ACC112 (cell line): ENCODE data around the gene MIR17HG.
A peak's percentile ranks its signal among the peaks of the same experiment; 100 is the strongest.
"Not testable (repeated sequence)": the region's sequence is repeated elsewhere in the genome, so short reads cannot be mapped to it uniquely, and the experiment has no call there.

Source experiments
- H2AFZ ChIP-seq: fragments of 200-600 bp; sonication (generic); one replicate; pipeline ENCODE4 v1.6.0; 2017; ENCODE audit warnings: antibody characterized with exemption, low read length; ENCODE audit not compliant: unreplicated experiment
- H3K27ac ChIP-seq: fragments of 200-600 bp; sonication (generic); 2 replicates; pipeline ENCODE4 v1.5.1; 2014; ENCODE audit warnings: low read depth, mild to moderate bottlenecking, antibody characterized with exemption, low read length, moderate library complexity
- H3K27me3 ChIP-seq: fragments of 200-600 bp; sonication (generic); 2 replicates; pipeline ENCODE4 v1.6.1; 2014; ENCODE audit warnings: mild to moderate bottlenecking, antibody characterized with exemption, low read length, moderate library complexity, mixed read lengths; ENCODE audit not compliant: insufficient read depth
- H3K36me3 ChIP-seq: fragments of 200-600 bp; sonication (generic); 2 replicates; pipeline ENCODE4 v1.6.1; 2016; ENCODE audit warnings: mild to moderate bottlenecking, antibody characterized with exemption, low read length, moderate library complexity, mixed read lengths; ENCODE audit not compliant: insufficient read depth
- H3K4me1 ChIP-seq: fragments of 200-600 bp; sonication (generic); one replicate; pipeline ENCODE4 v1.6.1; 2016; ENCODE audit warnings: low read length, mixed read lengths; ENCODE audit not compliant: insufficient read depth, unreplicated experiment, control insufficient read depth
- H3K4me3 ChIP-seq: fragments of 200-600 bp; sonication (generic); 2 replicates; pipeline ENCODE4 v1.5.1; 2014; ENCODE audit warnings: mild to moderate bottlenecking, low read depth, low read length
- H3K79me2 ChIP-seq: fragments of 200-600 bp; sonication (generic); one replicate; pipeline ENCODE4 v1.6.0; 2016; ENCODE audit warnings: low read length; ENCODE audit not compliant: control insufficient read depth, unreplicated experiment, insufficient read depth

MIR17HG gene

GRCh38 chr13:91346850-91347201, 661 bp upstream of the MIR17HG start:
- peak overlapping the region; percentile 77 for H2AFZ ChIP-seq
- H3K4me1 ChIP-seq = peaks cover 20% of the 10 kb centered on the region
- peaks cover 18% of the 10 kb centered on the region; the same call in 1 of the 2 replicates for H3K36me3 ChIP-seq
- no peak overlapping the region for H3K27ac ChIP-seq
- peaks cover 53% of the 10 kb centered on the region for H3K27me3 ChIP-seq
- H3K4me3 ChIP-seq = peak overlapping the region; percentile 79
- H3K79me2 ChIP-seq = peaks cover 29% of the 10 kb centered on the region

GRCh38 chr13:91347996-91348905, 764 bp downstream of the MIR17HG start:
- Histone ChIP-seq H3K27me3 (peaks cover 39% of the 10 kb centered on the region), H3K36me3 (peaks cover 25% of the 10 kb centered on the region), H2AFZ (peak overlapping the region; percentile 79), H3K79me2 (peaks cover 38% of the 10 kb centered on the region), H3K4me1 (peaks cover 20% of the 10 kb centered on the region), H3K4me3 (peak overlapping the region; percentile 80), H3K27ac (peak overlapping the region; percentile 59)

GRCh38 chr13:91348906-91349435, 1.5 kb downstream of the MIR17HG start:
- Histone ChIP-seq H2AFZ (peak overlapping the region; percentile 79), H3K4me3 (peak overlapping the region; percentile 80), H3K36me3 (peaks cover 32% of the 10 kb centered on the region), H3K27ac (peak overlapping the region; percentile 59; the same call in 1 of the 2 replicates), H3K27me3 (peaks cover 32% of the 10 kb centered on the region), H3K79me2 (peaks cover 38% of the 10 kb centered on the region), H3K4me1 (peaks cover 20% of the 10 kb centered on the region)

GRCh38 chr13:91349992-91350911, 2.8 kb downstream of the MIR17HG start:
- Histone ChIP-seq H3K36me3 (peaks cover 44% of the 10 kb centered on the region), H3K27me3 (peaks cover 20% of the 10 kb centered on the region), H3K4me3 (peak overlapping the region; percentile 80), H2AFZ (no peak overlapping the region), H3K4me1 (peaks cover 20% of the 10 kb centered on the region), H3K27ac (no peak overlapping the region), H3K79me2 (peaks cover 38% of the 10 kb centered on the region)

DNA sequence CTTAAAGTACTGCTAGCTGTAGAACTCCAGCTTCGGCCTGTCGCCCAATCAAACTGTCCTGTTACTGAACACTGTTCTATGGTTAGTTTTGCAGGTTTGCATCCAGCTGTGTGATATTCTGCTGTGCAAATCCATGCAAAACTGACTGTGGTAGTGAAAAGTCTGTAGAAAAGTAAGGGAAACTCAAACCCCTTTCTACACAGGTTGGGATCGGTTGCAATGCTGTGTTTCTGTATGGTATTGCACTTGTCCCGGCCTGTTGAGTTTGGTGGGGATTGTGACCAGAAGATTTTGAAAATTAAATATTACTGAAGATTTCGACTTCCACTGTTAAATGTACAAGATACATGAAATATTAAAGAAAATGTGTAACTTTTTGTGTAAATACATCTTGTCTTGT, 3.6 kb downstream of the MIR17HG start:
- Histone ChIP-seq H3K36me3 (peaks cover 47% of the 10 kb centered on the region), H3K27ac (no peak overlapping the region), H3K4me3 (peak overlapping the region; percentile 80), H3K79me2 (peaks cover 38% of the 10 kb centered on the region), H3K27me3 (peaks cover 11% of the 10 kb centered on the region), H3K4me1 (peaks cover 20% of the 10 kb centered on the region), H2AFZ (no peak overlapping the region)

- no peak overlapping the region for H2AFZ ChIP-seq
- peaks cover 3% of the 10 kb centered on the region for H3K27me3 ChIP-seq
- H3K4me1 ChIP-seq = peaks cover 20% of the 10 kb centered on the region
- H3K27ac ChIP-seq = no peak overlapping the region
- peak overlapping the region; percentile 17; the same call in 1 of the 2 replicates for H3K4me3 ChIP-seq
- peaks cover 38% of the 10 kb centered on the region for H3K79me2 ChIP-seq
- peaks cover 49% of the 10 kb centered on the region for H3K36me3 ChIP-seq
These were observed 4.5 kb downstream of the MIR17HG start for GRCh38 chr13:91351980-91352379.

GRCh38 chr13:91352891-91353290, 5.4 kb downstream of the MIR17HG start:
- H2AFZ ChIP-seq, H3K4me3 ChIP-seq, H3K27ac ChIP-seq, H3K27me3 ChIP-seq: not testable (repeated sequence)
- H3K4me1 ChIP-seq = peaks cover 20% of the 10 kb centered on the region
- peaks cover 49% of the 10 kb centered on the region for H3K36me3 ChIP-seq
- peaks cover 38% of the 10 kb centered on the region for H3K79me2 ChIP-seq

- H3K4me3 ChIP-seq = no peak overlapping the region
- peaks cover 49% of the 10 kb centered on the region for H3K36me3 ChIP-seq
- no peaks in the 10 kb centered on the region for H3K27me3 ChIP-seq
- H3K4me1 ChIP-seq = peaks cover 20% of the 10 kb centered on the region
- no peak overlapping the region for H2AFZ ChIP-seq
- peaks cover 38% of the 10 kb centered on the region for H3K79me2 ChIP-seq
- H3K27ac ChIP-seq = no peak overlapping the region
These were observed 6.0 kb downstream of the MIR17HG start for GRCh38 chr13:91353494-91353893.

- no peak overlapping the region for H3K27ac ChIP-seq
- H2AFZ ChIP-seq = no peak overlapping the region
- no peaks in the 10 kb centered on the region for H3K27me3 ChIP-seq
- peaks cover 25% of the 10 kb centered on the region for H3K79me2 ChIP-seq
- peaks cover 15% of the 10 kb centered on the region for H3K4me1 ChIP-seq
- no peak overlapping the region for H3K4me3 ChIP-seq
- peaks cover 44% of the 10 kb centered on the region for H3K36me3 ChIP-seq
These were observed 7.8 kb downstream of the MIR17HG start for GRCh38 chr13:91355099-91355825.
